Ishikawa (cell line): ENCODE measurements around the gene MAP3K8.

Experiments
- CEBPB ChIP-seq: IDR thresholded peaks from 2 replicates; pipeline ENCODE4 v1.6.1; 2012
- CREB1 ChIP-seq: IDR thresholded peaks from 2 replicates; pipeline ENCODE4 v1.6.1; 2012; ENCODE audit warnings: low read depth
- EGR1 ChIP-seq: IDR thresholded peaks from 2 replicates; pipeline ENCODE4 v1.6.1; 2012
- EP300 ChIP-seq: IDR thresholded peaks from 2 replicates; pipeline ENCODE4 v1.6.1; 2012; ENCODE audit warnings: borderline replicate concordance
- FOXM1 ChIP-seq: IDR thresholded peaks from 2 replicates; pipeline ENCODE4 v1.6.1; 2012; ENCODE audit warnings: low read depth, borderline replicate concordance
- MAX ChIP-seq: IDR thresholded peaks from 2 replicates; pipeline ENCODE4 v1.6.1; 2012
- NFIC ChIP-seq: IDR thresholded peaks from 2 replicates; pipeline ENCODE4 v1.6.1; 2012
- RAD21 ChIP-seq: IDR thresholded peaks from 2 replicates; pipeline ENCODE4 v1.6.1; 2012; ENCODE audit warnings: low read depth
- REST ChIP-seq: IDR thresholded peaks from 2 replicates; pipeline ENCODE4 v1.6.1; 2012; ENCODE audit warnings: low read depth, mild to moderate bottlenecking
- TAF1 ChIP-seq: IDR thresholded peaks from 2 replicates; pipeline ENCODE4 v1.6.1; 2012; ENCODE audit warnings: low read depth, mild to moderate bottlenecking
- TCF12 ChIP-seq: IDR thresholded peaks from 2 replicates; pipeline ENCODE4 v1.6.1; 2012; ENCODE audit warnings: low read depth
- TEAD4 ChIP-seq: IDR thresholded peaks from 2 replicates; pipeline ENCODE4 v1.6.1; 2012
- USF1 ChIP-seq: IDR thresholded peaks from 2 replicates; pipeline ENCODE4 v1.6.1; 2012
- YY1 ChIP-seq: IDR thresholded peaks from 2 replicates; pipeline ENCODE4 v1.6.1; 2012; ENCODE audit warnings: low read depth
- ZBTB7A ChIP-seq: IDR thresholded peaks from 2 replicates; pipeline ENCODE4 v1.6.1; 2012; ENCODE audit warnings: low read depth

MAP3K8 gene

GRCh38 chr10:30454744-30455510, 20.9 kb downstream of the MAP3K8 start:
- no peak for TF ChIP-seq EGR1

GRCh38 chr10:30455816-30456215, 21.8 kb downstream of the MAP3K8 start:
- TF ChIP-seq TAF1 (no peak), TEAD4 (no peak), MAX (no peak), NFIC (no peak), USF1 (no peak), FOXM1 (no peak), RAD21 (no peak)

GRCh38 chr10:30456266-30456665, 22.3 kb downstream of the MAP3K8 start:
- TF ChIP-seq MAX = no peak
- TF ChIP-seq TAF1 = no peak
- TF ChIP-seq RAD21 = no peak
- no peak for TF ChIP-seq FOXM1
- TF ChIP-seq TCF12 = no peak
- no peak for TF ChIP-seq CEBPB
- TF ChIP-seq NFIC = no peak
- TF ChIP-seq ZBTB7A = no peak
- no peak for TF ChIP-seq EGR1
- TF ChIP-seq CREB1 = no peak
- no peak for TF ChIP-seq REST
- no peak for TF ChIP-seq USF1
- no peak for TF ChIP-seq TEAD4
- no peak for TF ChIP-seq YY1
- no peak for TF ChIP-seq EP300

GRCh38 chr10:30459283-30459682, 25.3 kb downstream of the MAP3K8 start:
- TF ChIP-seq TAF1 (no peak), TEAD4 (no peak), MAX (no peak), FOXM1 (no peak), ZBTB7A (no peak), NFIC (no peak), YY1 (no peak), RAD21 (no peak), TCF12 (no peak), USF1 (no peak), REST (no peak), EGR1 (no peak), CREB1 (no peak), CEBPB (no peak), EP300 (no peak)

- no peak for TF ChIP-seq MAX
- TF ChIP-seq RAD21 = no peak
- TF ChIP-seq ZBTB7A = no peak
- TF ChIP-seq USF1 = no peak
- no peak for TF ChIP-seq EP300
- no peak for TF ChIP-seq YY1
- TF ChIP-seq EGR1 = no peak
- no peak for TF ChIP-seq FOXM1
- no peak for TF ChIP-seq NFIC
- TF ChIP-seq TAF1 = no peak
These were observed 26.1 kb downstream of the MAP3K8 start for GRCh38 chr10:30460121-30460520.
